Peyer's patch (tissue), 4 donors: ENCODE data around the gene LIMCH1. TPM values are rescaled to one million over a fixed set of nuclear protein-coding genes. Genes with fewer than 3 reads are reported as not detected.

Source experiments
- DNase-seq, 3 donors: peaks; one replicate each; pipeline ENCODE4 v3.0.0-alpha.2; 2017 to 2019
- H3K27ac ChIP-seq, 4 donors: fragments of 200-600 bp; sonication (generic); one replicate each; pipeline ENCODE4 v1.5.1; 2016 to 2019
- H3K27me3 ChIP-seq, 2 donors: fragments of 200-600 bp; sonication (generic); one replicate each; pipeline ENCODE4 v1.5.1; 2019
- H3K36me3 ChIP-seq, 3 donors: fragments of 200-600 bp; sonication (generic); one replicate each; pipeline ENCODE4 v1.5.1; 2016 to 2019
- H3K4me1 ChIP-seq, 4 donors: fragments of 200-600 bp; sonication (generic); one replicate each; pipeline ENCODE4 v1.5.1; 2016 to 2019
- H3K4me3 ChIP-seq, 4 donors: fragments of 200-600 bp; sonication (generic); 1 replicate in 3 of 4; 2 replicates in 1 of 4; pipeline ENCODE4 v1.5.1; 2016 to 2019; ENCODE audit warnings: mild to moderate bottlenecking in 1 of 4
- H3K9me3 ChIP-seq, 4 donors: fragments of 200-600 bp; sonication (generic); one replicate each; pipeline ENCODE4 v1.5.1; 2016 to 2019; ENCODE audit warnings: mild to moderate bottlenecking in 1 of 4
- CTCF ChIP-seq, 6 experiments: fragments of 450-650 bp in 4 of 6; fragments of 200-600 bp in 2 of 6; sonication (generic) in 1 of 6; IDR thresholded peaks; one replicate each; pipeline ENCODE4 v1.5.1; 2017 to 2019; ENCODE audit warnings: antibody characterized with exemption in 6 of 6, mild to moderate bottlenecking in 3 of 6, moderate library complexity in 1 of 6
- POLR2A ChIP-seq, 2 donors: fragments of 450-650 bp; IDR thresholded peaks; one replicate each; pipeline ENCODE4 v1.5.1; 2017; ENCODE audit warnings: antibody characterized with exemption in 2 of 2, mild to moderate bottlenecking in 2 of 2, moderate library complexity in 2 of 2
- total RNA-seq, 4 donors: library from RNA; depleted of rRNA; stranded (reverse); fragments of >200 nt; gene quantifications; one replicate each; pipeline ENCODE4 v1.1.0, GENCODE V29; 2016

The LIMCH1 gene
- total RNA-seq, 4 donors from 2014 or later: 11.1 to 56.9 (median 20.4) TPM

GRCh38 chr4:41601025-41601424 lies 63.1 kb downstream of the LIMCH1 start:
- TF ChIP-seq POLR2A (IDR thresholded peaks at IDR 0.05): no peak
- no peak for TF ChIP-seq CTCF (IDR thresholded peaks at IDR 0.05)
- Histone ChIP-seq H3K4me3 (no peak overlapping the region), H3K27me3 (no peaks in the 10 kb centered on the region), H3K9me3 (no peaks in the 10 kb centered on the region), H3K36me3 (no peaks in the 10 kb centered on the region), H3K4me1 (no peaks in the 10 kb centered on the region), H3K27ac (no peak overlapping the region)
- no peak for DNase-seq

GRCh38 chr4:41602113-41602512 lies 64.2 kb downstream of the LIMCH1 start:
- TF ChIP-seq CTCF (IDR thresholded peaks at IDR 0.05) (no peak), POLR2A (IDR thresholded peaks at IDR 0.05) (no peak)

GRCh38 chr4:41602886-41603498 lies 65.0 kb downstream of the LIMCH1 start:
- Histone ChIP-seq H3K4me1 (no peaks in the 10 kb centered on the region), H3K36me3 (no peaks in the 10 kb centered on the region), H3K27ac (peak overlapping the region in 1 of 4 donors; percentile 6), H3K27me3 (no peaks in the 10 kb centered on the region), H3K4me3 (no peak overlapping the region), H3K9me3 (no peaks in the 10 kb centered on the region)
- TF ChIP-seq CTCF (IDR thresholded peaks at IDR 0.05): no peak
- no peak for TF ChIP-seq POLR2A (IDR thresholded peaks at IDR 0.05)
- no peak for DNase-seq

More at GRCh38 chr4:41602113-41602512, 64.2 kb downstream of the LIMCH1 start:
- Histone ChIP-seq H3K27me3 (no peaks in the 10 kb centered on the region), H3K27ac (no peak overlapping the region), H3K9me3 (no peaks in the 10 kb centered on the region), H3K36me3 (no peaks in the 10 kb centered on the region), H3K4me1 (no peaks in the 10 kb centered on the region), H3K4me3 (no peak overlapping the region)
- DNase-seq: no peak

GRCh38 chr4:41609851-41610250 lies 71.9 kb downstream of the LIMCH1 start:
- no peaks in the 10 kb centered on the region for H3K27me3 ChIP-seq
- H3K36me3 ChIP-seq: no peaks in the 10 kb centered on the region
- TF ChIP-seq CTCF (IDR thresholded peaks at IDR 0.05) (no peak), POLR2A (IDR thresholded peaks at IDR 0.05) (no peak)
- H3K9me3 ChIP-seq: no peaks in the 10 kb centered on the region
- H3K4me3 ChIP-seq: no peak overlapping the region
- peaks cover 0 to 19% (median 2%) of the 10 kb centered on the region in 4 donors for H3K4me1 ChIP-seq
- no peak for DNase-seq
- H3K27ac ChIP-seq: no peak overlapping the region

- Histone ChIP-seq H3K27ac (no peak overlapping the region), H3K4me1 (peaks cover 0 to 19% (median 2%) of the 10 kb centered on the region in 4 donors), H3K4me3 (no peak overlapping the region), H3K9me3 (no peaks in the 10 kb centered on the region), H3K36me3 (no peaks in the 10 kb centered on the region), H3K27me3 (no peaks in the 10 kb centered on the region)
- no peak for DNase-seq
- TF ChIP-seq CTCF (IDR thresholded peaks at IDR 0.05) (no peak), POLR2A (IDR thresholded peaks at IDR 0.05) (no peak)
These were observed 72.5 kb downstream of the LIMCH1 start for GRCh38 chr4:41610474-41610873.
